Gastrocnemius medialis (tissue), 4 donors: ENCODE data around the gene DUSP6. TPM values are rescaled to one million over a fixed set of nuclear protein-coding genes. Genes with fewer than 3 reads are reported as not detected.

Source experiments
- ATAC-seq, 2 donors: fragments of 150-250 bp; one replicate each; pipeline ENCODE4 v1.9.1; 2016
- DNase-seq, 2 donors: peaks; one replicate each; pipeline ENCODE4 v3.0.0-alpha.2; 2019
- H3K27ac ChIP-seq, 4 donors: fragments of 200-600 bp; sonication (generic); 1 replicate in 1 of 4; 2 replicates in 3 of 4; pipeline ENCODE4 v1.5.1; 2016 to 2018; ENCODE audit warnings: mild to moderate bottlenecking in 2 of 4, moderate library complexity in 1 of 4
- H3K27me3 ChIP-seq, 3 donors: fragments of 200-600 bp; sonication (generic) in 2 of 3; 1 replicate in 1 of 3; 2 replicates in 2 of 3; pipeline versions ENCODE4 v1.5.1 to v1.6.0; 2016 to 2019; ENCODE audit warnings: mild to moderate bottlenecking in 1 of 3, moderate library complexity in 1 of 3
- H3K36me3 ChIP-seq, 2 donors: fragments of 200-600 bp; sonication (generic) in 1 of 2; one replicate each; pipeline ENCODE4 v1.5.1; 2017 to 2018
- H3K4me1 ChIP-seq, 2 donors: fragments of 200-600 bp; sonication (generic) in 1 of 2; one replicate each; pipeline ENCODE4 v1.5.1; 2016 to 2017; ENCODE audit warnings: mild to moderate bottlenecking in 2 of 2
- H3K4me3 ChIP-seq, 4 donors: fragments of 200-600 bp; sonication (generic) in 3 of 4; 1 replicate in 1 of 4; 2 replicates in 3 of 4; pipeline ENCODE4 v1.5.1; 2016 to 2019; ENCODE audit warnings: mild to moderate bottlenecking in 2 of 4
- H3K9me3 ChIP-seq, 3 donors: fragments of 200-600 bp; sonication (generic) in 2 of 3; 1 replicate in 1 of 3; 2 replicates in 2 of 3; pipeline ENCODE4 v1.5.1; 2016 to 2019
- POLR2A ChIP-seq, 2 donors: fragments of 450-650 bp; IDR thresholded peaks; one replicate each; pipeline ENCODE4 v1.6.1; 2017; ENCODE audit warnings: antibody characterized with exemption in 2 of 2, mild to moderate bottlenecking in 2 of 2, moderate library complexity in 2 of 2
- in situ Hi-C, 4 donors: fragments of 200-750 bp; cut with MboI; loops; one replicate each; pipeline versions ENCODE4 v1.15.0 to v1.8.0; 2017; ENCODE audit warnings: low sequenced_read_pairs in 4 of 4
- intact Hi-C: fragments of 100-400 bp; cut with DNase I; formaldehyde crosslinking; loops from one replicate; pipeline ENCODE4 v1.15.1; 2023; ENCODE audit warnings: low total_unique reads
- total RNA-seq, 4 donors: library from RNA; depleted of rRNA; stranded (reverse); fragments of >200 nt; gene quantifications; one replicate each; pipeline versions ENCODE4 v1.1.0 to v1.2.3, GENCODE V29; 2016
- TF ChIP-seq, protein P1 (sequence below), 5 experiments: fragments of 450-650 bp in 3 of 5; fragments of 200-600 bp in 2 of 5; sonication (generic) in 2 of 5; IDR thresholded peaks in 4 of 5; conservative IDR thresholded peaks in 1 of 5; 1 replicate in 4 of 5; 2 replicates in 1 of 5; pipeline ENCODE4 v1.5.1; 2016 to 2019; ENCODE audit warnings: antibody characterized with exemption in 5 of 5, mild to moderate bottlenecking in 3 of 5, moderate library complexity in 3 of 5

Gene DUSP6
- total RNA-seq, 4 donors from 2014 or later: 4.2 to 23.8 (median 12.1) TPM

DNA sequence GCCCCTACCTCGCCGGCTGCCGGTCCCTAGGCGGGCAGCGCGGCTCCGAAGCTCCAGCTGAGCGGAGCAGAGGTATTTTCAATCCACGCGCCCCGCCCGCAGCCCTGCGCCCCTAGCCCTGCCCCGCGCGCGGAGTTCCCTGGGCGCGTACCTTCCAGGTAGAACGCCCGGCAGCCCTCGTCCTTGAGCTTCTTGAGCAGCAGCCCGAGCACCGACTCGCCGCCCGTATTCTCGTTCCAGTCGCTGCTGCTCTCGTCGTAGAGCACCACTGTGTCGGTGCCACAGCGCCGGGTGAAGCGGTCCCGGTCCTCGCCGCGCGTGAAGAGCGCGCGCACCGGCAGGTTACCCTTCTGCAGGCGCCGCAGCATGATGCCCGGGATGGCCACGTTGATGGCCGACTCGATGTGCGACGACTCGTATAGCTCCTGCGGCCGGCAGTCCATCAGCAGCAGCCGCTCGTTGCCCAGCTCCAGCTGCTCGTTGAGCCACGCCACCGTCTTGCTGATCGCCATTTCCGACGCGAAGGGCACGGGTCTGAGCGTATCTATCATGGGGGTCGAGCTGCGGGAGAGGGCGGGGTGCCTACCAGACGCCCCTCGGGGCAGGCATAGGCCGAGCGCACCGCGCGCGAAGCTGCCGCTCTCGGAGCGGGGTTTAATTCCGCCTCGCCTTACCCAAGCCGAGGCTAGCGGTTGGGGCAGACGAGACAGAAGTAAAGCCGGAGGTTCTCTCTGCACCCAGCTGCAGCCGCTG, 636 bp downstream of the DUSP6 start:
- intact Hi-C loops: loop anchor here (5.0 kb wide), 3 partner anchors 169 to 1209 kb away; partner anchors contain the start of genes CEP290 and TMTC3
- peak; percentile 7 to 14 for ATAC-seq

DNA sequence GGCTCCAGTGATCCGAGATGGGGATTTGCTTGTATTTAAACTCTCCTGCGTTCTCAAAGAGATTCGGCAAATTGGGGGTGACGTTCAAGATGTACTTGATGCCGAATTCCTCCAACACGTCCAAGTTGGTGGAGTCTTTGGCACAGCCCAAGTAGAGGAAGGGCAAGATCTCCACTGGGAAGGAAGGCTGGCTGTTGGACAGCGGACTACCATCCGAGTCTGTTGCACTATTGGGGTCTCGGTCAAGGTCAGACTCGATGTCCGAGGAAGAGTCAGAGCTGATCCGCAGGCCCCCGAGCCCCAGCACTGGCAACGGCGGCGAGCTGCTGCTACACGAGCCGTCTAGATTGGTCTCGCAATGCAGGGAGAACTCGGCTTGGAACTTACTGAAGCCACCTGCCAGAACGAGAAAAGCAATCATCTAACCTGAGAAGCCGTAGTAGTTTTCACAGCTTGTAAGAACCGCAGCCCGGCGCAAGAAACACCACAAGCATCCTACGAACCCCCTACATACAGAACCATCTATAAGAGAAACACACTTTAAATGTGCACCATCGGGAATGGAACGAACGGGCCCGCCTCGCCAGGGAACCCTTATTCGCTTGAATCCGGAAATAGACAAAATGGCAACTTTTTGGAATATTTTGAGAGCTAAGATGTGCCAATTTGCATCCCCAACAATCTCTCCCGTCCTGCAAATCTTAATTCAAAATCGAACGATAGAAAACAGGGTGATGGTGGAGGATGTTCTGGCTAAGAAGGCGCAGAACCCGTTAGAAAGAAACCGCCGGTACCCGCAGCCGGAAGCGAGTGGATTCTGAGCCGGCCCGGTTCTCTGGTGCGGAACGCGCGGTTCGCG, 1.4 kb downstream of the DUSP6 start:
- no peak for TF ChIP-seq POLR2A (IDR thresholded peaks at IDR 0.05)
- TF ChIP-seq, protein P1, sequence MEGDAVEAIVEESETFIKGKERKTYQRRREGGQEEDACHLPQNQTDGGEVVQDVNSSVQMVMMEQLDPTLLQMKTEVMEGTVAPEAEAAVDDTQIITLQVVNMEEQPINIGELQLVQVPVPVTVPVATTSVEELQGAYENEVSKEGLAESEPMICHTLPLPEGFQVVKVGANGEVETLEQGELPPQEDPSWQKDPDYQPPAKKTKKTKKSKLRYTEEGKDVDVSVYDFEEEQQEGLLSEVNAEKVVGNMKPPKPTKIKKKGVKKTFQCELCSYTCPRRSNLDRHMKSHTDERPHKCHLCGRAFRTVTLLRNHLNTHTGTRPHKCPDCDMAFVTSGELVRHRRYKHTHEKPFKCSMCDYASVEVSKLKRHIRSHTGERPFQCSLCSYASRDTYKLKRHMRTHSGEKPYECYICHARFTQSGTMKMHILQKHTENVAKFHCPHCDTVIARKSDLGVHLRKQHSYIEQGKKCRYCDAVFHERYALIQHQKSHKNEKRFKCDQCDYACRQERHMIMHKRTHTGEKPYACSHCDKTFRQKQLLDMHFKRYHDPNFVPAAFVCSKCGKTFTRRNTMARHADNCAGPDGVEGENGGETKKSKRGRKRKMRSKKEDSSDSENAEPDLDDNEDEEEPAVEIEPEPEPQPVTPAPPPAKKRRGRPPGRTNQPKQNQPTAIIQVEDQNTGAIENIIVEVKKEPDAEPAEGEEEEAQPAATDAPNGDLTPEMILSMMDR (IDR thresholded peaks at IDR 0.05 in 4 of 5, conservative IDR thresholded peaks at IDR 0.05 in 1 of 5): no peak
- Histone ChIP-seq H3K4me3 (peak overlapping the region; percentile 71 to 77 (median 74)), H3K9me3 (no peaks in the 10 kb centered on the region), H3K36me3 (no peaks in the 10 kb centered on the region), H3K27me3 (peaks cover 55 to 80% (median 73%) of the 10 kb centered on the region in 3 donors), H3K27ac (peak overlapping the region; percentile 78 to 85 (median 82)), H3K4me1 (peaks cover 11 to 32% of the 10 kb centered on the region in 2 donors)
- in situ Hi-C loops: no loop called here
- DNase-seq: no peak
- intact Hi-C loops: loop anchor here (5.0 kb wide), 3 partner anchors 169 to 1209 kb away; partner anchors contain the start of genes CEP290 and TMTC3
- ATAC-seq: no peak

More for the DNA sequence above, 636 bp downstream of the DUSP6 start:
- TF ChIP-seq, protein P1 (IDR thresholded peaks at IDR 0.05 in 4 of 5, conservative IDR thresholded peaks at IDR 0.05 in 1 of 5): no peak
- no peak for TF ChIP-seq POLR2A (IDR thresholded peaks at IDR 0.05)
- peaks cover 57 to 81% (median 80%) of the 10 kb centered on the region in 3 donors for H3K27me3 ChIP-seq
- peak overlapping the region; percentile 71 to 77 (median 74) for H3K4me3 ChIP-seq
- H3K4me1 ChIP-seq: peaks cover 11 to 32% of the 10 kb centered on the region in 2 donors
- in situ Hi-C loops: no loop called here
- H3K27ac ChIP-seq: peak overlapping the region; percentile 78 to 85 (median 82)
- H3K9me3 ChIP-seq: no peaks in the 10 kb centered on the region
- no peaks in the 10 kb centered on the region for H3K36me3 ChIP-seq
- DNase-seq: no peak

DNA sequence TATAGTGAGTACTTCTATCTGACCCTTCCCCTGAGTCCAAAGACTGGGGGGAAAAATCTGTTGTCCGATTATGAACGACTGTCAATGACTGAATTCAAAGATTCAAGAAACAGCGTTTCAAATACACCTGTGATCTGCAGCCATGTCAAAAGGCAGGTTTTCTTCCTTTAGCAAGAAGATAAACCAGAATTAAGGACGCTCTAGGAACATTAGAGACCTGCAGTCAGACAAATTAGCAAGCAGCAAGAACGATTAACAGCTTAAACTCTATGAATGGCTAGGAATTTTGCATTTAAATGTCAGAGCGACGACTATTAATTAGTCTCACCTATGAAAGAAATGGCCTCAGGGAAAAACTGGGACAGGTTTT, 2.1 kb downstream of the DUSP6 start:
- TF ChIP-seq, protein P1 (IDR thresholded peaks at IDR 0.05 in 4 of 5, conservative IDR thresholded peaks at IDR 0.05 in 1 of 5): no peak
- no peak for TF ChIP-seq POLR2A (IDR thresholded peaks at IDR 0.05)
- H3K4me1 ChIP-seq: peaks cover 11 to 32% of the 10 kb centered on the region in 2 donors
- peak overlapping the region; percentile 71 to 77 (median 74) for H3K4me3 ChIP-seq
- DNase-seq (no peak), ATAC-seq (no peak)
- H3K36me3 ChIP-seq: no peaks in the 10 kb centered on the region
- intact Hi-C loops: loop anchor here (5.0 kb wide), 3 partner anchors 168 to 1208 kb away; partner anchors contain the start of genes CEP290 and TMTC3
- in situ Hi-C loops: no loop called here
- peak overlapping the region; percentile 78 to 85 (median 82) for H3K27ac ChIP-seq
- peaks cover 49 to 74% (median 67%) of the 10 kb centered on the region in 3 donors for H3K27me3 ChIP-seq
- H3K9me3 ChIP-seq: no peaks in the 10 kb centered on the region

DNA sequence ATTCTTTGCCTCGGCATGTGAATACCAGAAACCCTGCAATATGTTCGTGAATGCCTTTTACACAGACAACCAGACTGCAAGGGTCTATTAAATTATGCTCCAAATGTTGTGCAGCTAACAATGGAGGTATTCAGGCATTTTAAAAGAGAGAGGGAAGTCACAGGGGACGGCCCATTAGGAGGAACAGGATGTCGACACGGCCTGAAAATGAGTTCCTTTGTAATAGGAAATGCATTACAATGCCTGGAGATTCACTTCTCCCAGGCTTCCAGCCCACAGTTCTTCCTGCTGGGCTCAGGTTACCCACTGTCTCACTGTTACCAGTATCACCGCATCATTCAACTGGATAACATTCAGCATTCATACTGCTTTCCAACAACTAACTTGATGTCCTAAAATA, 2.5 kb downstream of the DUSP6 start:
- in situ Hi-C loops: no loop called here
- intact Hi-C loops: loop anchor here (2.0 to 5.0 kb wide), 4 partner anchors 103 to 1208 kb away; partner anchors contain the start of genes CEP290 and TMTC3

More for the DNA sequence above, 2.5 kb downstream of the DUSP6 start:
- Histone ChIP-seq H3K4me1 (peaks cover 11 to 32% of the 10 kb centered on the region in 2 donors), H3K9me3 (no peaks in the 10 kb centered on the region), H3K36me3 (no peaks in the 10 kb centered on the region), H3K27me3 (peaks cover 45 to 70% (median 63%) of the 10 kb centered on the region in 3 donors), H3K27ac (peak overlapping the region; percentile 78 to 85 (median 82)), H3K4me3 (peak overlapping the region; percentile 71 to 77 (median 74))
- no peak for ATAC-seq
- DNase-seq: peak in 1 of 2 donors; percentile 14
- TF ChIP-seq POLR2A (IDR thresholded peaks at IDR 0.05): peak in 1 of 2 donors; percentile 23
- TF ChIP-seq, protein P1 (IDR thresholded peaks at IDR 0.05 in 4 of 5, conservative IDR thresholded peaks at IDR 0.05 in 1 of 5): no peak
